Thoracic aorta (tissue), 2 donors: Measurements from ENCODE around the gene PHF23. TPM values are rescaled to one million over a fixed set of nuclear protein-coding genes. Genes with fewer than 3 reads are reported as not detected.

ENCODE experiments used
- ATAC-seq: fragments of 150-250 bp; one replicate; pipeline ENCODE4 v1.8.0; 2017; ENCODE audit warnings: low read depth; ENCODE audit not compliant: insufficient number of reproducible peaks, low FRiP score
- DNase-seq: peaks from one replicate; pipeline ENCODE4 v3.0.0-alpha.2; 2020; ENCODE audit warnings: low spot score
- H3K27ac ChIP-seq, 2 donors: fragments of 200-600 bp; sonication (generic); 1 replicate in 1 of 2; 2 replicates in 1 of 2; pipeline ENCODE4 v1.5.1; 2016; ENCODE audit warnings: mild to moderate bottlenecking in 2 of 2, moderate library complexity in 2 of 2
- H3K27me3 ChIP-seq: fragments of 200-600 bp; sonication (generic); replicated peaks from 2 replicates; pipeline ENCODE4 v1.6.0; 2016; ENCODE audit warnings: mild to moderate bottlenecking; ENCODE audit not compliant: insufficient read depth
- H3K36me3 ChIP-seq: fragments of 200-600 bp; sonication (generic); one replicate; pipeline ENCODE4 v1.5.1; 2016
- H3K4me1 ChIP-seq, 2 donors: fragments of 200-600 bp; sonication (generic); 1 replicate in 1 of 2; 2 replicates in 1 of 2; pipeline versions ENCODE4 v1.5.1 to v1.6.0; 2016; ENCODE audit warnings: low read depth in 2 of 2, mild to moderate bottlenecking in 1 of 2; ENCODE audit not compliant: control insufficient read depth in 1 of 2
- H3K4me3 ChIP-seq: fragments of 200-600 bp; sonication (generic); 2 replicates; pipeline ENCODE4 v1.5.1; 2016; ENCODE audit warnings: mild to moderate bottlenecking
- H3K9me3 ChIP-seq: fragments of 200-600 bp; sonication (generic); 2 replicates; pipeline ENCODE4 v1.5.1; 2016
- total RNA-seq, 2 donors: library from RNA; depleted of rRNA; stranded (reverse); fragments of >200 nt; gene quantifications; one replicate each; pipeline versions ENCODE4 v1.1.0 to v1.2.3, GENCODE V29; 2016
- TF ChIP-seq, protein P1 (sequence below): fragments of 200-600 bp; sonication (generic); IDR thresholded peaks from one replicate; pipeline ENCODE4 v1.5.1; 2019; ENCODE audit warnings: antibody characterized with exemption

Gene PHF23
- total RNA-seq, 2 donors from 2014 or later = 25.1 to 44.7 TPM

DNA sequence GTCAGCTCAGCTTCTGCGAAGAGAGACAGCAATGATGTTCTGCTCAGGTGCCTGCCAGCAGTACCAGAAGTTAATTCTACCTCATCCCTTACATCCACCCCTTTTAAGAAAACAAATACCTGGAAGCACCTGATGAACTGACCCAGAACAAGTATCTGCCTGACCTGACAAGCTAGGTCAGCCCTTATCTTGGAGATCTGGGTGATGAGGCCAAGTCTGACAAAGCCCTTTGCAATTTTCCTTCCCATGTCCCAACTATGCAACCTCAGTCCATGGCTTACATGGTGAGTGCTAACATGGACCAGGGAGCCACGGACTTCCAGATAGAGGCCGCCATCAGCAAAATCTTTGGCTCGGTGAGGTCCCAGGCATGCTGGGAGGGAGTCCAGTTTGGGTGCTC, 15.9 kb downstream of the PHF23 start:
- peaks cover 44% of the 10 kb centered on the region for H3K36me3 ChIP-seq
- H3K27ac ChIP-seq = no peak overlapping the region
- no peak overlapping the region for H3K4me3 ChIP-seq
- no peaks in the 10 kb centered on the region for H3K27me3 ChIP-seq
- no peaks in the 10 kb centered on the region for H3K9me3 ChIP-seq
- peaks cover 5 to 28% of the 10 kb centered on the region in 2 donors for H3K4me1 ChIP-seq
- TF ChIP-seq, protein P1, sequence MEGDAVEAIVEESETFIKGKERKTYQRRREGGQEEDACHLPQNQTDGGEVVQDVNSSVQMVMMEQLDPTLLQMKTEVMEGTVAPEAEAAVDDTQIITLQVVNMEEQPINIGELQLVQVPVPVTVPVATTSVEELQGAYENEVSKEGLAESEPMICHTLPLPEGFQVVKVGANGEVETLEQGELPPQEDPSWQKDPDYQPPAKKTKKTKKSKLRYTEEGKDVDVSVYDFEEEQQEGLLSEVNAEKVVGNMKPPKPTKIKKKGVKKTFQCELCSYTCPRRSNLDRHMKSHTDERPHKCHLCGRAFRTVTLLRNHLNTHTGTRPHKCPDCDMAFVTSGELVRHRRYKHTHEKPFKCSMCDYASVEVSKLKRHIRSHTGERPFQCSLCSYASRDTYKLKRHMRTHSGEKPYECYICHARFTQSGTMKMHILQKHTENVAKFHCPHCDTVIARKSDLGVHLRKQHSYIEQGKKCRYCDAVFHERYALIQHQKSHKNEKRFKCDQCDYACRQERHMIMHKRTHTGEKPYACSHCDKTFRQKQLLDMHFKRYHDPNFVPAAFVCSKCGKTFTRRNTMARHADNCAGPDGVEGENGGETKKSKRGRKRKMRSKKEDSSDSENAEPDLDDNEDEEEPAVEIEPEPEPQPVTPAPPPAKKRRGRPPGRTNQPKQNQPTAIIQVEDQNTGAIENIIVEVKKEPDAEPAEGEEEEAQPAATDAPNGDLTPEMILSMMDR = no peak
- DNase-seq (no peak), ATAC-seq (no peak)

GRCh38 chr17:7222972-7223292, 16.3 kb downstream of the PHF23 start:
- ATAC-seq (no peak), DNase-seq (no peak)
- Histone ChIP-seq H3K36me3 (peaks cover 40% of the 10 kb centered on the region), H3K27me3 (no peaks in the 10 kb centered on the region), H3K4me3 (no peak overlapping the region), H3K9me3 (no peaks in the 10 kb centered on the region), H3K27ac (no peak overlapping the region), H3K4me1 (peaks cover 9 to 33% of the 10 kb centered on the region in 2 donors)
- TF ChIP-seq, protein P1 = no peak

DNA sequence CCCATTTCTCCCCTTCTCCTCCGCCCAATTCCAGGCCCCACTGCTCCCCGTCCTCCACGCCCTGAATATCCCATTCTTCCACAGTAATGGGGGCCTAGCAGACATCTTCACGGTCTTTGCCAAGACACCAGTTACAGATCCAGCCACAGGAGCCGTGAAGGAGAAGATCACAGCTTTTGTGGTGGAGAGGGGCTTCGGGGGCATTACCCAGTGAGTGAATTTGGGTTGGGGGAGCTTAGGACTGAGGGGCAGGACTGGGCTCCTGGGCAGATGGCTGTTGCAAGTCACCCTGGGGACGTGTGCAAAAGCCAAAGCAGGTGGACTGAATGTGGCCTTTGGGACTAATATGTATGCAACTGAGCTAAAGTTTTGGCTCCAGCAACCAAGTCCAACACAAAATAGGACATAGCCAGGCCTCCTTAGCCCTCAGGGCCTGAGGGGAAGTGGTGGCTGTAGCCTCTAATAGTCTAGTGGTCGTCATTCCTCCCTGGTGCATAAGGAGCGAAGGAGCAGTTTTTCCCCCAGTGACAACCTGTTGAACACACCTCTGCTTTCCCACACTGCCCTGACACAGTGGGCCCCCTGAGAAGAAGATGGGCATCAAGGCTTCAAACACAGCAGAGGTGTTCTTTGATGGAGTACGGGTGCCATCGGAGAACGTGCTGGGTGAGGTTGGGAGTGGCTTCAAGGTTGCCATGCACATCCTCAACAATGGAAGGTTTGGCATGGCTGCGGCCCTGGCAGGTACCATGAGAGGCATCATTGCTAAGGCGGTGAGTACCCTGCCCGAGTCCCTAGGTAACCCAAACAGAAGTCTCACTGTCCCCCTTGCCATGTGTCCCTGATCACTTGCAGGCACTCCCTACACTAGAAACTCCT, 16.9 kb downstream of the PHF23 start:
- DNase-seq (no peak), ATAC-seq (no peak)
- H3K36me3 ChIP-seq = peaks cover 36% of the 10 kb centered on the region
- H3K27ac ChIP-seq = no peak overlapping the region
- H3K4me3 ChIP-seq = no peak overlapping the region
- no peaks in the 10 kb centered on the region for H3K9me3 ChIP-seq
- peaks cover 12 to 37% of the 10 kb centered on the region in 2 donors for H3K4me1 ChIP-seq
- H3K27me3 ChIP-seq = no peaks in the 10 kb centered on the region
- TF ChIP-seq, protein P1 = no peak

DNA sequence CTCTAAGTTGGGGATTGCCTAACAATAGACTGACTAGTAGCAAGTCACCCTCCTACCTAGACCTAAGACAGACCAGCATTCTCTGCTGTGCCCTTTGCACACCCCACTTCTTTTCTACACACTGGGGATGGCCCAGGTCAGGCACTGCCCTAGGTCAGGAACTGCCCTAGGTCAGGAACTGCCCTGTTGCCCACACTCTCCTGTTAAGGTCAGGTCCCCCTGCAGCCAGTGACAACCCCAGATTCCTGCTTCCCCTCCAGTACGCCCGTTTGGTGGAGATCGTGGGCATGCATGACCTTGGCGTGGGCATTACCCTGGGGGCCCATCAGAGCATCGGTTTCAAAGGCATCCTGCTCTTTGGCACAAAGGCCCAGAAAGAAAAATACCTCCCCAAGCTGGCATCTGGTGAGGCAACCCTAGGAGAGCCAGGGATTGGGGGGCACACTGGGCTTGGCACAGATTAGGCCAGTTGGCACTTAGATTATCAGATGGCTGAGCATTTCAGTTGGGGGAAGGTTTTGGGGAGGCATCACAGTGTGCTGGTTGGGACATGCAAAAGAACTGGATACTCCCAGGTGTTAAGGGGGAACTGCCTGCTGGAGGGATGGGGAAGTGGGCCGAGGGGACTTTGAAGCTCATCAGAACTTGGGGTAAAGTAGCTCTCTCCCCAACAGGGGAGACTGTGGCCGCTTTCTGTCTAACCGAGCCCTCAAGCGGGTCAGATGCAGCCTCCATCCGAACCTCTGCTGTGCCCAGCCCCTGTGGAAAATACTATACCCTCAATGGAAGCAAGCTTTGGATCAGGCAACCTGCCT, 17.8 kb downstream of the PHF23 start:
- peaks cover 28% of the 10 kb centered on the region for H3K36me3 ChIP-seq
- no peaks in the 10 kb centered on the region for H3K27me3 ChIP-seq
- TF ChIP-seq, protein P1 = no peak

DNA sequence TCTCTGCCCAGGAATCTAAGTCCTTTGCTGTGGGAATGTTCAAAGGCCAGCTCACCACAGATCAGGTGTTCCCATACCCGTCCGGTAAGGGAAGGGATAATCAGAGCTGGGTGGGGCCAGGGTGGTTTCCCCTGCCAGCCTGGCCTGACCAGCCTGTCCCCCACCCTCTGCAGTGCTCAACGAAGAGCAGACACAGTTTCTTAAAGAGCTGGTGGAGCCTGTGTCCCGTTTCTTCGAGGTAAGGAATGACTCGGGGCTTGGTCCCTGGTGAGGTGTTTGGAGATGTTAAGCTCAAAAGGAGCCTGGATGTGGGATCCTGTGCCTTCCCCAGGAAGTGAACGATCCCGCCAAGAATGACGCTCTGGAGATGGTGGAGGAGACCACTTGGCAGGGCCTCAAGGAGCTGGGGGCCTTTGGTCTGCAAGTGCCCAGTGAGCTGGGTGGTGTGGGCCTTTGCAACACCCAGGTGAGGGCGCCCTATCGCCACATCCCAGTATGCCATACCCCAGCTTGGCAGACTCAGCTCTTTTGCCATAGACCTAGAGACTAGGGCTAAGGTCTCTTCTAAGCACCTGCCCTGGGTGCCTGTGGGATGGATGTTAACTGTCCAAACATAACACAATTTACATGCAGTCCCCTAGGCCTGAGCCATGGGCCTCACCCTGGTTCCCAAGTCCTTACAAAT, 18.5 kb downstream of the PHF23 start:
- Histone ChIP-seq H3K9me3 (no peaks in the 10 kb centered on the region), H3K36me3 (peaks cover 21% of the 10 kb centered on the region), H3K27ac (peak overlapping the region; percentile 89 to 90), H3K4me1 (peaks cover 25 to 49% of the 10 kb centered on the region in 2 donors), H3K4me3 (peak overlapping the region; percentile 83), H3K27me3 (no peaks in the 10 kb centered on the region)
- ATAC-seq (no peak), DNase-seq (no peak)
- TF ChIP-seq, protein P1 = peak; percentile 21

More for the DNA sequence above, 17.8 kb downstream of the PHF23 start:
- Histone ChIP-seq H3K4me1 (peaks cover 18 to 42% of the 10 kb centered on the region in 2 donors), H3K4me3 (no peak overlapping the region), H3K27ac (no peak overlapping the region), H3K9me3 (no peaks in the 10 kb centered on the region)
- no peak for ATAC-seq
- DNase-seq = no peak
